Mucosa of descending colon (tissue), 3 donors: ENCODE results near the gene SLC5A2. TPM values are rescaled to one million over a fixed set of nuclear protein-coding genes. Genes with fewer than 3 reads are reported as not detected.
A peak's percentile ranks its signal among the peaks of the same experiment; 100 is the strongest.
"Not testable (repeated sequence)": the region's sequence is repeated elsewhere in the genome, so short reads cannot be mapped to it uniquely, and the experiment has no call there.

Experiments used
- ATAC-seq: fragments of 200-7000 bp; cut with Tn5 transposase; one replicate; pipeline ENCODE4 v1.9.1; 2020; ENCODE audit warnings: mild to moderate bottlenecking, moderate library complexity
- DNase-seq, 3 donors: peaks; one replicate each; pipeline ENCODE4 v3.0.0-alpha.2; 2020
- H3K36me3 ChIP-seq: fragments of 200-600 bp; one replicate; pipeline ENCODE4 v1.8.0; 2021; ENCODE audit warnings: low read depth, mild to moderate bottlenecking
- H3K4me1 ChIP-seq: fragments of 200-600 bp; one replicate; pipeline ENCODE4 v1.8.0; 2021; ENCODE audit warnings: low read depth, mild to moderate bottlenecking
- H3K4me3 ChIP-seq: fragments of 200-600 bp; one replicate; pipeline ENCODE4 v1.8.0; 2021; ENCODE audit warnings: mild to moderate bottlenecking
- H3K9me3 ChIP-seq: fragments of 200-600 bp; one replicate; pipeline ENCODE4 v1.8.0; 2021; ENCODE audit warnings: mild to moderate bottlenecking
- CTCF ChIP-seq: fragments of 200-600 bp; IDR thresholded peaks from one replicate; pipeline ENCODE4 v1.8.0; 2022; ENCODE audit warnings: antibody characterized with exemption, mild to moderate bottlenecking
- intact Hi-C, 2 donors: fragments of 100-400 bp; cut with DNase I in 1 of 2; cut with micrococcal nuclease in 1 of 2; formaldehyde crosslinking; loops; one replicate each; pipeline versions ENCODE4 v1.11.0 to v1.11.1; 2022; cut with DNase I, micrococcal nuclease
- total RNA-seq, 3 donors: library from RNA; stranded (reverse); fragmentation: NEBNext Ultra II Directional in 2 of 3; extraction: Animal tissue kit (Norgen Biotek cat#: 25700) in 2 of 3; gene quantifications; one replicate each; pipeline versions ENCODE4 v1.2.1 to v1.2.4, GENCODE V29; 2021 to 2023
- donor health status: DM: no; HTN: no; CAD: no; lungs with moderate emphysema.
- donor health status: DM: no; HTN: no; CAD: no.
- donor health status: DM: no; HTN: yes; CAD: no.

Gene SLC5A2
- total RNA-seq, 3 donors from 2014 or later = 0.47 to 0.70 TPM; not detected in 1

GRCh38 chr16:31439519-31439918 is 43.4 kb upstream of the SLC5A2 start:
- no peak for TF ChIP-seq CTCF
- H3K9me3 ChIP-seq = no peaks in the 10 kb centered on the region
- intact Hi-C loops = no loop called here
- no peak for ATAC-seq
- no peak for DNase-seq
- H3K4me1 ChIP-seq = peaks cover 2% of the 10 kb centered on the region
- H3K4me3 ChIP-seq = no peak overlapping the region
- no peaks in the 10 kb centered on the region for H3K36me3 ChIP-seq

GRCh38 chr16:31440516-31441184 is 42.3 kb upstream of the SLC5A2 start:
- intact Hi-C loops = loop anchor here (5.0 to 10.0 kb wide), 2 partner anchors 453 to 456 kb away; partner anchors contain the start of gene HSD3B7 (in 2 of the 2)
- Histone ChIP-seq H3K4me3 (no peak overlapping the region), H3K36me3 (no peaks in the 10 kb centered on the region), H3K4me1 (peaks cover 2% of the 10 kb centered on the region), H3K9me3 (no peaks in the 10 kb centered on the region)
- ATAC-seq = no peak
- TF ChIP-seq CTCF = no peak
- DNase-seq = peak in 1 of 3 donors; percentile 2

GRCh38 chr16:31441956-31442355 is 41.0 kb upstream of the SLC5A2 start:
- no peak for ATAC-seq

GRCh38 chr16:31445931-31446330 is 37.0 kb upstream of the SLC5A2 start:
- H3K4me3 ChIP-seq, H3K9me3 ChIP-seq, DNase-seq, ATAC-seq, H3K36me3 ChIP-seq, H3K4me1 ChIP-seq: not testable (repeated sequence)
- intact Hi-C loops = loop anchor here in 1 of 2 donors (10.0 kb wide), 1 partner anchor 461 kb away; the partner anchor contains the start of gene HSD3B7

More at GRCh38 chr16:31441956-31442355, 41.0 kb upstream of the SLC5A2 start:
- H3K9me3 ChIP-seq = no peaks in the 10 kb centered on the region
- H3K36me3 ChIP-seq = no peaks in the 10 kb centered on the region
- DNase-seq = peak in 1 of 3 donors; percentile 54
- peaks cover 2% of the 10 kb centered on the region for H3K4me1 ChIP-seq
- intact Hi-C loops = loop anchor here (5.0 to 10.0 kb wide), 2 partner anchors 455 to 457 kb away; partner anchors contain the start of gene HSD3B7 (in 2 of the 2)
- no peak overlapping the region for H3K4me3 ChIP-seq
- TF ChIP-seq CTCF = no peak

GRCh38 chr16:31451201-31451600 is 31.7 kb upstream of the SLC5A2 start:
- Histone ChIP-seq H3K9me3 (no peaks in the 10 kb centered on the region), H3K4me3 (no peak overlapping the region), H3K36me3 (no peaks in the 10 kb centered on the region), H3K4me1 (peaks cover 21% of the 10 kb centered on the region)
- intact Hi-C loops = no loop called here
- TF ChIP-seq CTCF = no peak
- DNase-seq (peak in 1 of 3 donors; percentile 24), ATAC-seq (no peak)

GRCh38 chr16:31451681-31452351 is 31.1 kb upstream of the SLC5A2 start:
- peak; percentile 35 for TF ChIP-seq CTCF
- Histone ChIP-seq H3K4me1 (peaks cover 27% of the 10 kb centered on the region), H3K9me3 (no peaks in the 10 kb centered on the region), H3K4me3 (no peak overlapping the region), H3K36me3 (no peaks in the 10 kb centered on the region)
- DNase-seq (peak; percentile 58 to 65 (median 64)), ATAC-seq (peak; percentile 82)
- intact Hi-C loops = no loop called here
